KBM-7 (cell line): Measurements from ENCODE around the gene FUBP1.
A peak's percentile ranks its signal among the peaks of the same experiment; 100 is the strongest.

Experiments used
- DNase-seq: peaks from one replicate; pipeline ENCODE4 v3.0.0-alpha.2; 2015
- in situ Hi-C: fragments of 300-500 bp; cut with MboI; formaldehyde crosslinking; loops from 2 replicates; pipeline ENCODE4 v1.14.3; 2020; ENCODE audit warnings: low sequenced_read_pairs, low pct_unique_long_range_greater_than_20kb, mixed read lengths

FUBP1 gene

DNA sequence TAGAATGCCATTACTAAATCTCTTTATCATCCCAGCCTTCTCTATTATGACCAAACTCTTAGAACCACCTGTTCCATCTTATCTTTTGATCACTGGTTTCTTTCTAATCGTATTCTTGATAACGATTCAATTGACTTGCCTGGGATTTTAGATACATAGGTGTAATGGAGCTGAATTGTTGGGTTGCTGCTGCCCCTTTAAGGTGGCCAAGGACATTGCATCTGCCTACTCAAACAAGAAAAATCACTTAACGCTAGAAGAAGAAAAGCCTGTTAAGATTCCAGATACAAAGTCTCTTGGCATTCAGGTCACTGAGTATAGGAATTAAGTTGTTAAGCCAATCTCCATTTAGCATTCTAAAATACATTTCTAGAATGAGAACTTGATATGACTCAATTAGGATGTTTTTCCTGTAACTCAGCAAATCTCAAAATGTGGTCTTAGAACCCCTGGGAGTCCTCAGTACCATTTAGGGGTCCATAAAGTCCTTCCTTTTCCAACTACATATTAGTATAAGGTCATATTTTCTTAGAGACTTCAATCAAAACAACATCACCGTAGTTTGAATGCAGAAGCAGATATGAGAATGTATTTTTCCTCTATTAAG, 78.1 kb downstream of the FUBP1 start:
- DNase-seq, result peak; percentile 68
- in situ Hi-C loops, result no loop called here

DNA sequence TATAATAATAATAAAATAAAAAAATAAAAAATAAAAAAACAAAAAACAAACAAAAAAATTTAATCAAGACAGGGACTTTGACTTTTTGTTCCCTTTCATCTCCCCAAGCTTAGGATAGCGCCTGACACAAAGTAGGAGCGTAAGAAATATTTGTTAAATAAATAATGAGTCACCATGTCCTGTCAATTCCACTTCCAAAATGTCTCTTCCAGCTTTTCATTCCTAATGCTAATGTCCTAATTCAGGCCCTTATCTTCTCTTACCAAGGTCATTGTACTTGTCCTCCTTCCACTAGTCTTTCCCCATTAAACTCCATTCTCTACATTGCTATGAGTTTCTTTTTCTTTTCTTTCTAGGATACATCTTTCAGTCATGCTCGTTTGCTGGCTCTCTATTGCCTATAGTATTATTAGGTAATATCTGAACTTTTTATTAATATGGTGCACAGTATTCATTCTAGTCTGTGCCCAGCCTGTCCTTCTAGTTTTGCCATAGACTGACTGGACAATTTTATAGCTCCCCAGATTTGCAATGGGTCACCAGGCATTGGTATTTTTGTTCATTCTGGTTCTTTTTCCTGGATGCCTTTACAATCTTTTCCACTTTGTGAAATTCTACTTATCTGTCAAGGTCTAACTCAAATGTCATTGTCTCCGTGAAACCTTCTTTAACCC, 79.1 kb downstream of the FUBP1 start:
- no peak for DNase-seq
- in situ Hi-C loops, result no loop called here
